ENCODE data around the gene TAF4B.
"Not testable (repeated sequence)": the region's sequence is repeated elsewhere in the genome, so short reads cannot be mapped to it uniquely, and the experiment has no call there.

TAF4B gene, protein sequence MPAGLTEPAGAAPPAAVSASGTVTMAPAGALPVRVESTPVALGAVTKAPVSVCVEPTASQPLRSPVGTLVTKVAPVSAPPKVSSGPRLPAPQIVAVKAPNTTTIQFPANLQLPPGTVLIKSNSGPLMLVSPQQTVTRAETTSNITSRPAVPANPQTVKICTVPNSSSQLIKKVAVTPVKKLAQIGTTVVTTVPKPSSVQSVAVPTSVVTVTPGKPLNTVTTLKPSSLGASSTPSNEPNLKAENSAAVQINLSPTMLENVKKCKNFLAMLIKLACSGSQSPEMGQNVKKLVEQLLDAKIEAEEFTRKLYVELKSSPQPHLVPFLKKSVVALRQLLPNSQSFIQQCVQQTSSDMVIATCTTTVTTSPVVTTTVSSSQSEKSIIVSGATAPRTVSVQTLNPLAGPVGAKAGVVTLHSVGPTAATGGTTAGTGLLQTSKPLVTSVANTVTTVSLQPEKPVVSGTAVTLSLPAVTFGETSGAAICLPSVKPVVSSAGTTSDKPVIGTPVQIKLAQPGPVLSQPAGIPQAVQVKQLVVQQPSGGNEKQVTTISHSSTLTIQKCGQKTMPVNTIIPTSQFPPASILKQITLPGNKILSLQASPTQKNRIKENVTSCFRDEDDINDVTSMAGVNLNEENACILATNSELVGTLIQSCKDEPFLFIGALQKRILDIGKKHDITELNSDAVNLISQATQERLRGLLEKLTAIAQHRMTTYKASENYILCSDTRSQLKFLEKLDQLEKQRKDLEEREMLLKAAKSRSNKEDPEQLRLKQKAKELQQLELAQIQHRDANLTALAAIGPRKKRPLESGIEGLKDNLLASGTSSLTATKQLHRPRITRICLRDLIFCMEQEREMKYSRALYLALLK

GRCh38 chr18:26226229-26227050 is at the start of gene TAF4B:
Gene TAF4B, plus strand, starts transcription at chr18:26226445. Its CDS starts 489 bp downstream, at chr18:26226934.
- Histone ChIP-seq H3K27ac (ENCODE audit: low read depth, low read length) (peak within 1 kb of the TSS; percentile 73; the same call in 1 of the 2 replicates), H3K9me3 (ENCODE audit: control insufficient read depth, insufficient read depth, low read depth, low read length) (peaks cover 1% of the 10 kb centered on the region), H3K9ac (ENCODE audit: low read length) (peak within 1 kb of the TSS; percentile 90), H3K36me3 (ENCODE audit: control insufficient read depth, insufficient read depth, low read length) (no peaks in the 10 kb centered on the region), H3K4me3 (ENCODE audit: low read depth, low read length) (peak within 1 kb of the TSS; percentile 98), H3K4me1 (ENCODE audit: control insufficient read depth, insufficient read depth, low read length) (peaks cover 28% of the 10 kb centered on the region; the same call in 1 of the 2 replicates), H3K27me3 (ENCODE audit: control insufficient read depth, insufficient read depth, low read length) (no peaks in the 10 kb centered on the region)

GRCh38 chr18:26181343-26181826 is 44.9 kb upstream of the TAF4B start:
- Histone ChIP-seq H3K9me3 (ENCODE audit: control insufficient read depth, insufficient read depth, low read depth, low read length) (no peaks in the 10 kb centered on the region), H3K4me3 (ENCODE audit: low read depth, low read length) (no peak overlapping the region), H3K36me3 (ENCODE audit: control insufficient read depth, insufficient read depth, low read length) (no peaks in the 10 kb centered on the region), H3K27me3 (ENCODE audit: control insufficient read depth, insufficient read depth, low read length) (no peaks in the 10 kb centered on the region), H3K27ac (ENCODE audit: low read depth, low read length) (no peak overlapping the region), H3K4me1 (ENCODE audit: control insufficient read depth, insufficient read depth, low read length) (no peaks in the 10 kb centered on the region), H3K9ac (ENCODE audit: low read length) (no peak overlapping the region)

DNA sequence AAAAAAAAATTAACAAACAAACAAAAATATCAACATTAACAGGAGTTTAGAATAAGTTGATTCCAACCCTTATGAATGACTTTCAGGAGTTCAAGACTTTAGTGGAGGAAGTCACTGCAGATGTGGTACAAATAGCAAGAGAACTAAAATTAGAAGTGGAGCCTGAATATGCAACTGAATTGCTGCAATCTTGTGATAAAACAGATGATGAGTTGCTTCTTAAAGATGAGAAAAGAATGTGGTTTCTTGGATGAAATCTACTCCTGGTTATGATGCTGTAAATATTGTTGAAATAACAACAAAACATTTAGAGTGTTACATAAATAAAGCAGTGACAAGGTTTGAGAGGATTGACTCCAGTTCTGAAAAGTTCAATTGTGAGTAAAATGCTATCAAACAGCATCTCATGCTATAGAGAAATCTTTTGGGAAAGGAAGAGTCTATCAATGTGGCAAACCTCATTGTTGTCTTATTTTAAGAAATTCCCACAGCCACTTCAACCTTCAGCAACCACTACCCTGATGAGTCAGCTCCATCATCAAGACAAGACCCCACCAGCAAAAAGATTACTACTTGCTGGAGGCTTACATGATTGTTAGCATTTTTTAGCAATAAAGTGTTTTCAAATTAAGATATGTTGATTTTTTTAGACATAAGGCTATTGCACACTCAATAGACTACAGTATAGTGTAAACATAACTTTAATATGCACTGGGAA is 42.7 kb upstream of the TAF4B start:
- no peak overlapping the region for H3K4me3 ChIP-seq (ENCODE audit: low read depth, low read length)
- H3K27ac ChIP-seq (ENCODE audit: low read depth, low read length), result no peak overlapping the region
- H3K27me3 ChIP-seq (ENCODE audit: control insufficient read depth, insufficient read depth, low read length), result no peaks in the 10 kb centered on the region
- no peaks in the 10 kb centered on the region for H3K4me1 ChIP-seq (ENCODE audit: control insufficient read depth, insufficient read depth, low read length)
- no peak overlapping the region for H3K9ac ChIP-seq (ENCODE audit: low read length)
- H3K9me3 ChIP-seq (ENCODE audit: control insufficient read depth, insufficient read depth, low read depth, low read length), result no peaks in the 10 kb centered on the region
- no peaks in the 10 kb centered on the region for H3K36me3 ChIP-seq (ENCODE audit: control insufficient read depth, insufficient read depth, low read length)

- no peaks in the 10 kb centered on the region for H3K4me1 ChIP-seq (ENCODE audit: control insufficient read depth, insufficient read depth, low read length)
- H3K9me3 ChIP-seq (ENCODE audit: control insufficient read depth, insufficient read depth, low read depth, low read length), result no peaks in the 10 kb centered on the region
- no peak overlapping the region for H3K4me3 ChIP-seq (ENCODE audit: low read depth, low read length)
- no peaks in the 10 kb centered on the region for H3K36me3 ChIP-seq (ENCODE audit: control insufficient read depth, insufficient read depth, low read length)
- no peak overlapping the region for H3K27ac ChIP-seq (ENCODE audit: low read depth, low read length)
- H3K27me3 ChIP-seq (ENCODE audit: control insufficient read depth, insufficient read depth, low read length), result no peaks in the 10 kb centered on the region
- H3K9ac ChIP-seq (ENCODE audit: low read length), result no peak overlapping the region
Measured at GRCh38 chr18:26185267-26185666, 41.0 kb upstream of the TAF4B start.

GRCh38 chr18:26190506-26190905 is 35.7 kb upstream of the TAF4B start:
- H3K4me3 ChIP-seq (ENCODE audit: low read depth, low read length), result no peak overlapping the region
- no peaks in the 10 kb centered on the region for H3K4me1 ChIP-seq (ENCODE audit: control insufficient read depth, insufficient read depth, low read length)
- H3K9ac ChIP-seq (ENCODE audit: low read length), result no peak overlapping the region
- no peaks in the 10 kb centered on the region for H3K9me3 ChIP-seq (ENCODE audit: control insufficient read depth, insufficient read depth, low read depth, low read length)
- no peaks in the 10 kb centered on the region for H3K27me3 ChIP-seq (ENCODE audit: control insufficient read depth, insufficient read depth, low read length)
- no peaks in the 10 kb centered on the region for H3K36me3 ChIP-seq (ENCODE audit: control insufficient read depth, insufficient read depth, low read length)
- no peak overlapping the region for H3K27ac ChIP-seq (ENCODE audit: low read depth, low read length)

- Histone ChIP-seq H3K27me3 (ENCODE audit: control insufficient read depth, insufficient read depth, low read length) (no peaks in the 10 kb centered on the region), H3K36me3 (ENCODE audit: control insufficient read depth, insufficient read depth, low read length) (no peaks in the 10 kb centered on the region), H3K9me3 (ENCODE audit: control insufficient read depth, insufficient read depth, low read depth, low read length) (no peaks in the 10 kb centered on the region), H3K27ac (ENCODE audit: low read depth, low read length) (no peak overlapping the region), H3K4me3 (ENCODE audit: low read depth, low read length) (no peak overlapping the region), H3K9ac (ENCODE audit: low read length) (no peak overlapping the region), H3K4me1 (ENCODE audit: control insufficient read depth, insufficient read depth, low read length) (no peaks in the 10 kb centered on the region)
Measured at GRCh38 chr18:26192233-26192632, 34.0 kb upstream of the TAF4B start.

DNA sequence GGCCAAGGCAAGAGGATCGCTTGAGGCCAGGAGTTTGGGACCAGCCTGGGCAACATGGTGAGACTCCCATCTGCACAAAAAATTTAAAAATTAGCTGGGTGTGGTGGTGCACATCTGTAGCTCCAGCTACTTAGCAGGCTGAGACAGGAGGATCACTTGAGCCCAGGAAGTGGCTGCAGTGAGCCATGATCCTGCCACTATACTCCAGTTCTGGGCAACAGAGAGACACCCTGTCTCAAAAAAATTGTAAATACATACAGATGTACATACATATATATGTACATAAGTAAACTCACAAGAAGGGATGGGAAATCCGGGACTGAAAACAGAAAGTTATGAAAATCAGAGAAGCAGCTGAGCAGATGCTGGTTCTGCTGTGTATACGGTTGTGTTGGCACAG is 29.6 kb upstream of the TAF4B start:
- Histone ChIP-seq H3K27me3 (ENCODE audit: control insufficient read depth, insufficient read depth, low read length) (no peaks in the 10 kb centered on the region), H3K27ac (ENCODE audit: low read depth, low read length) (no peak overlapping the region), H3K9ac (ENCODE audit: low read length) (no peak overlapping the region), H3K4me3 (ENCODE audit: low read depth, low read length) (no peak overlapping the region), H3K4me1 (ENCODE audit: control insufficient read depth, insufficient read depth, low read length) (no peaks in the 10 kb centered on the region), H3K36me3 (ENCODE audit: control insufficient read depth, insufficient read depth, low read length) (no peaks in the 10 kb centered on the region), H3K9me3 (ENCODE audit: control insufficient read depth, insufficient read depth, low read depth, low read length) (no peaks in the 10 kb centered on the region)

DNA sequence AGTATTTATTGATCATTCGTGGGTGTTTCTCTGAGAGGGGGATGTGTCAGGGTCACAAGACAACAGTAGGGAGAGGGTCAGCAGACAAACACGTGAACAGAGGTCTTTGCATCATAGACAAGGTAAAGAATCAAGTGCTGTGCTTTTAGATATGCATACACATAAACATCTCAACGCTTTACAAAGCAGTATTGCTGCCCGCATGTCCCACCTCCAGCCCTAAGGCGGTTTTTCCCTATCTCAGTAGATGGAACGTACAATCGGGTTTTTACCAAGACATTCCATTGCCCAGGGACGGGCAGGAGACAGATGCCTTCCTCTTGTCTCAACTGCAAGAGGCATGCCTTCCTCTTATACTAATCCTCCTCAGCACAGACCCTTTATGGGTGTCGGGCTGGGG is 24.2 kb upstream of the TAF4B start:
- H3K4me3 ChIP-seq (ENCODE audit: low read depth, low read length); H3K27me3 ChIP-seq (ENCODE audit: control insufficient read depth, insufficient read depth, low read length); H3K9me3 ChIP-seq (ENCODE audit: control insufficient read depth, insufficient read depth, low read depth, low read length); H3K4me1 ChIP-seq (ENCODE audit: control insufficient read depth, insufficient read depth, low read length); H3K36me3 ChIP-seq (ENCODE audit: control insufficient read depth, insufficient read depth, low read length); H3K9ac ChIP-seq (ENCODE audit: low read length); H3K27ac ChIP-seq (ENCODE audit: low read depth, low read length): not testable (repeated sequence)

GRCh38 chr18:26205318-26205717 is 20.9 kb upstream of the TAF4B start:
- H3K4me1 ChIP-seq (ENCODE audit: control insufficient read depth, insufficient read depth, low read length), result no peaks in the 10 kb centered on the region
- H3K9me3 ChIP-seq (ENCODE audit: control insufficient read depth, insufficient read depth, low read depth, low read length), result no peaks in the 10 kb centered on the region
- no peak overlapping the region for H3K4me3 ChIP-seq (ENCODE audit: low read depth, low read length)
- no peak overlapping the region for H3K27ac ChIP-seq (ENCODE audit: low read depth, low read length)
- no peaks in the 10 kb centered on the region for H3K36me3 ChIP-seq (ENCODE audit: control insufficient read depth, insufficient read depth, low read length)
- no peaks in the 10 kb centered on the region for H3K27me3 ChIP-seq (ENCODE audit: control insufficient read depth, insufficient read depth, low read length)
- H3K9ac ChIP-seq (ENCODE audit: low read length), result no peak overlapping the region

- Histone ChIP-seq H3K9ac (ENCODE audit: low read length) (no peak overlapping the region), H3K4me3 (ENCODE audit: low read depth, low read length) (no peak overlapping the region), H3K36me3 (ENCODE audit: control insufficient read depth, insufficient read depth, low read length) (no peaks in the 10 kb centered on the region), H3K4me1 (ENCODE audit: control insufficient read depth, insufficient read depth, low read length) (no peaks in the 10 kb centered on the region), H3K27ac (ENCODE audit: low read depth, low read length) (no peak overlapping the region), H3K27me3 (ENCODE audit: control insufficient read depth, insufficient read depth, low read length) (no peaks in the 10 kb centered on the region), H3K9me3 (ENCODE audit: control insufficient read depth, insufficient read depth, low read depth, low read length) (no peaks in the 10 kb centered on the region)
Measured at GRCh38 chr18:26206488-26206887, 19.8 kb upstream of the TAF4B start.
